Stomach (tissue), 9 donors: Measurements from ENCODE around the gene INSL3. TPM values are rescaled to one million over a fixed set of nuclear protein-coding genes. Genes with fewer than 3 reads are reported as not detected.
A peak's percentile ranks its signal among the peaks of the same experiment; 100 is the strongest.

Source experiments
- DNase-seq, 2 donors: peaks; one replicate each; pipeline versions ENCODE4 v3.0.0 to v3.0.0-alpha.2; 2013 to 2019
- H3K27ac ChIP-seq, 5 donors: fragments of 200-600 bp in 4 of 5; sonication (generic) in 4 of 5; one replicate each; pipeline ENCODE4 v1.5.1; 2013 to 2019; ENCODE audit warnings: mild to moderate bottlenecking in 1 of 5, moderate library complexity in 1 of 5
- H3K27me3 ChIP-seq, 3 donors: fragments of 200-600 bp; sonication (generic); one replicate each; pipeline ENCODE4 v1.5.1; 2017 to 2019; ENCODE audit warnings: mixed run types in 1 of 3
- H3K36me3 ChIP-seq, 4 donors: fragments of 200-600 bp; sonication (generic); 1 replicate in 3 of 4; 2 replicates in 1 of 4; pipeline ENCODE4 v1.5.1; 2016 to 2019
- H3K4me1 ChIP-seq, 4 donors: fragments of 200-600 bp; sonication (generic); one replicate each; pipeline ENCODE4 v1.5.1; 2016 to 2019
- H3K4me3 ChIP-seq, 4 donors: fragments of 200-600 bp; sonication (generic) in 3 of 4; one replicate each; pipeline ENCODE4 v1.5.1; 2016 to 2019; ENCODE audit warnings: mild to moderate bottlenecking in 1 of 4
- H3K9me3 ChIP-seq, 4 donors: fragments of 200-600 bp; sonication (generic); one replicate each; pipeline ENCODE4 v1.5.1; 2016 to 2019
- CTCF ChIP-seq, 7 experiments: fragments of 450-650 bp in 4 of 7; fragments of 200-600 bp in 3 of 7; sonication (generic) in 3 of 7; IDR thresholded peaks; one replicate each; pipeline ENCODE4 v1.5.1; 2016 to 2019; ENCODE audit warnings: antibody characterized with exemption in 7 of 7, control low read depth in 2 of 7, mild to moderate bottlenecking in 1 of 7
- EP300 ChIP-seq: sonication (generic); formaldehyde crosslinking; IDR thresholded peaks from one replicate; pipeline ENCODE4 v1.6.1; 2017; ENCODE audit warnings: antibody characterized with exemption
- POLR2A ChIP-seq, 4 donors: fragments of 450-650 bp; IDR thresholded peaks; one replicate each; pipeline ENCODE4 v1.6.1; 2016; ENCODE audit warnings: antibody characterized with exemption in 4 of 4, control low read depth in 2 of 4, mild to moderate bottlenecking in 1 of 4, moderate library complexity in 1 of 4
- POLR2AphosphoS5 ChIP-seq, 3 donors: sonication (generic); formaldehyde crosslinking; IDR thresholded peaks; one replicate each; pipeline ENCODE4 v1.6.1; 2016; ENCODE audit warnings: antibody characterized with exemption in 3 of 3
- WGBS, 5 donors: extraction: QIAGEN DNeasy Blood & Tissue Kit in 3 of 5; methylation state at CpG; one replicate each; pipeline versions ENCODE4 v1.1.5 to v1.1.7; 2013 to 2018; 5-methylcytosine and 5-hydroxymethylcytosine counted together
- intact Hi-C: fragments of 100-400 bp; cut with DNase I; formaldehyde crosslinking; loops from one replicate; pipeline ENCODE4 v1.15.1; 2023; ENCODE audit warnings: low total_unique reads
- polyA plus RNA-seq, 3 donors: library from polyadenylated mRNA; stranded (reverse); fragments of 200-250 nt; gene quantifications; one replicate each; pipeline ENCODE4 v1.2.3, GENCODE V29; 2013
- total RNA-seq, 5 donors: library from RNA; depleted of rRNA; stranded (reverse); fragments of >200 nt; gene quantifications; one replicate each; pipeline versions ENCODE4 v1.1.0 to v1.2.3, GENCODE V29; 2014 to 2016
- donor health status: healthy with polysubstance abuse.
- donor health status: Bipolar disorder and iron deficiency.
- donor health status: healthy.

Gene INSL3
- total and polyA plus RNA-seq, 8 donors = 0.23 TPM; not detected in 7

GRCh38 chr19:17861542-17862402 is 40.5 kb upstream of the INSL3 start:
- Histone ChIP-seq H3K4me3 (peak overlapping the region in 3 of 4 donors; percentile 98 to 100 (median 99)), H3K27ac (peak overlapping the region in 4 of 5 donors; percentile 91 to 98 (median 94)), H3K9me3 (no peaks in the 10 kb centered on the region), H3K4me1 (peaks cover 33 to 70% (median 57%) of the 10 kb centered on the region in 4 donors), H3K27me3 (no peaks in the 10 kb centered on the region), H3K36me3 (peaks cover 32 to 51% (median 50%) of the 10 kb centered on the region in 4 donors)
- 69 to 78% (median 71%) methylated on average over 14 to 23 of the region's 23 CpGs for WGBS, 5 donors
- no peak for DNase-seq
- intact Hi-C loops = loop anchor here (5.0 to 10.0 kb wide), 2 partner anchors 76 to 133 kb away; no protein-coding TSS in a partner anchor
- no peak for TF ChIP-seq CTCF (IDR thresholded peaks at IDR 0.05)
- no peak for TF ChIP-seq POLR2AphosphoS5 (IDR thresholded peaks at IDR 0.05)
- TF ChIP-seq POLR2A (IDR thresholded peaks at IDR 0.05) = no peak
- no peak for TF ChIP-seq EP300

- peaks cover 32 to 51% (median 48%) of the 10 kb centered on the region in 4 donors for H3K36me3 ChIP-seq
- peaks cover 33 to 62% (median 53%) of the 10 kb centered on the region in 4 donors for H3K4me1 ChIP-seq
- 23 to 41% (median 39%) methylated on average over 7 of the region's 7 CpGs for WGBS, 5 donors
- H3K27ac ChIP-seq = peak overlapping the region; percentile 87 to 98 (median 94)
- no peak for DNase-seq
- peak overlapping the region; percentile 94 to 100 (median 98) for H3K4me3 ChIP-seq
- TF ChIP-seq POLR2AphosphoS5 (IDR thresholded peaks at IDR 0.05) (no peak), EP300 (no peak), POLR2A (IDR thresholded peaks at IDR 0.05) (no peak), CTCF (IDR thresholded peaks at IDR 0.05) (no peak)
- intact Hi-C loops = loop anchor here (5.0 to 10.0 kb wide), 2 partner anchors 76 to 134 kb away; no protein-coding TSS in a partner anchor
- H3K9me3 ChIP-seq = no peaks in the 10 kb centered on the region
- no peaks in the 10 kb centered on the region for H3K27me3 ChIP-seq
These were observed 39.7 kb upstream of the INSL3 start for GRCh38 chr19:17860993-17861360.

GRCh38 chr19:17860331-17860992 is 39.1 kb upstream of the INSL3 start:
- peak overlapping the region; percentile 94 to 100 (median 98) for H3K4me3 ChIP-seq
- intact Hi-C loops = loop anchor here (5.0 to 10.0 kb wide), 2 partner anchors 77 to 134 kb away; no protein-coding TSS in a partner anchor
- WGBS, 5 donors = 1 to 2% (median 1%) methylated on average over 15 to 22 of the region's 22 CpGs
- H3K36me3 ChIP-seq = peaks cover 32 to 48% (median 44%) of the 10 kb centered on the region in 4 donors
- no peak for TF ChIP-seq CTCF (IDR thresholded peaks at IDR 0.05)
- no peak for TF ChIP-seq EP300
- no peak for TF ChIP-seq POLR2AphosphoS5 (IDR thresholded peaks at IDR 0.05)
- no peak for TF ChIP-seq POLR2A (IDR thresholded peaks at IDR 0.05)
- peak overlapping the region; percentile 87 to 98 (median 94) for H3K27ac ChIP-seq
- DNase-seq = peak in 1 of 2 donors; percentile 41
- peaks cover 33 to 62% (median 51%) of the 10 kb centered on the region in 4 donors for H3K4me1 ChIP-seq
- no peaks in the 10 kb centered on the region for H3K9me3 ChIP-seq
- H3K27me3 ChIP-seq = no peaks in the 10 kb centered on the region
